Subcutaneous abdominal adipose tissue (tissue), 5 donors: Measurements from ENCODE around the gene MACROD2.

ENCODE experiments used
- H3K27ac ChIP-seq: one replicate; pipeline ENCODE4 v1.7.0; 2013; ENCODE audit warnings: low read depth, mild to moderate bottlenecking, inconsistent platforms, low read length, moderate library complexity
- H3K27me3 ChIP-seq, 5 donors: one replicate each; pipeline ENCODE4 v1.7.0; 2013; ENCODE audit warnings: low read length in 5 of 5, inconsistent platforms in 1 of 5; ENCODE audit not compliant: control insufficient read depth in 5 of 5, insufficient read depth in 4 of 5
- H3K36me3 ChIP-seq, 5 donors: one replicate each; pipeline ENCODE4 v1.7.0; 2013; ENCODE audit warnings: low read length in 5 of 5; ENCODE audit not compliant: control insufficient read depth in 5 of 5, insufficient read depth in 5 of 5
- H3K4me1 ChIP-seq, 5 donors: one replicate each; pipeline ENCODE4 v1.7.0; 2013; ENCODE audit warnings: low read length in 5 of 5, mild to moderate bottlenecking in 3 of 5, moderate library complexity in 1 of 5; ENCODE audit not compliant: control insufficient read depth in 5 of 5, insufficient read depth in 5 of 5
- H3K4me3 ChIP-seq, 5 donors: one replicate each; pipeline ENCODE4 v1.7.0; 2013; ENCODE audit warnings: low read length in 5 of 5, low read depth in 1 of 5
- H3K9ac ChIP-seq, 5 donors: one replicate each; pipeline ENCODE4 v1.7.0; 2013; ENCODE audit warnings: low read length in 5 of 5, mild to moderate bottlenecking in 4 of 5, moderate library complexity in 3 of 5
- H3K9me3 ChIP-seq, 5 donors: one replicate each; pipeline ENCODE4 v1.7.0; 2013; ENCODE audit warnings: low read length in 5 of 5; ENCODE audit not compliant: control insufficient read depth in 5 of 5
- donor health status: healthy.
- donor health status: healthy.
- donor health status: healthy.
- donor health status: healthy.
- donor health status: healthy.

The MACROD2 gene

GRCh38 chr20:15239542-15240206 is 1244.4 kb downstream of the MACROD2 start:
- Histone ChIP-seq H3K4me1 (no peaks in the 10 kb centered on the region), H3K4me3 (no peak overlapping the region), H3K27me3 (no peaks in the 10 kb centered on the region), H3K9ac (no peak overlapping the region), H3K27ac (no peak overlapping the region), H3K9me3 (peaks cover 0 to 2% (median 0%) of the 10 kb centered on the region in 5 donors), H3K36me3 (no peaks in the 10 kb centered on the region)

DNA sequence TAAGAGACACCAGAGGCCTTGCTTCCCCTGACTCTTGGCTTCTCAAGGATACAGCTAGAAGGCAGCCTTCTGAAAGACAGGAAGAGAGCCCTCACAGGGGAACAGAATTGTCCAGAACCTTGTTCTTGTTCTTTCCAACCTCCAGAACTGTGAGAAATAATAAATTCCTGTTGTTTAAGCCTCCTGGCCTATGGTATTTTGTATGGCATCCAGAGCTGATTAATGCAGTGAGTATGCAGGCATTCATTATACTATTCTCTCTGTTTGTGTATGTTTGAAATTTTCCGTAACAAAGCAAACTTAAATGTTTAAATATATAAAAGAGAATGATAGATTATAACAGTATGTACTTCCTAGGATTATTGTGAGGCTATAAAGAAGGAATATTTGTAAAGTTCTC is 1245.5 kb downstream of the MACROD2 start:
- H3K9me3 ChIP-seq = peaks cover 0 to 2% (median 0%) of the 10 kb centered on the region in 5 donors

DNA sequence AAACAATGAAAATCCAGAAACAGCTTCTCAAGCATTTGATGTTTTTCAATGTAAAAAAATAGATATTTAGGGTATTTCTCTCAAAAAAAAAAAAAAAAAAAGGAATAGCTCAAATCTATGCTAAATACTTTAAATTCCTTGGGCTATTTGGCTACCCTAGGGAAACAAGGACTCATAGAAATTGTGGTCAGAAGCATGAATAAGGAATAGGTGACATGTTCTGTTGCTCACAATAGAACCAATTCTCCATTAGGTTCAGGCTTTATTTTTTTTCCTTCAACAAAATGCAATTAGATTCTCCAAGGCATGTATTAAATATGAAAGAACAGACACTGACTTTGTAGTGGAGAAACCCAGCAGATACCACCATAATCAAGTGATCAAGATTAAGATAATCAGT is 1246.4 kb downstream of the MACROD2 start:
- Histone ChIP-seq H3K4me1 (no peaks in the 10 kb centered on the region), H3K27ac (no peak overlapping the region), H3K9me3 (peaks cover 0 to 2% (median 0%) of the 10 kb centered on the region in 5 donors), H3K27me3 (no peaks in the 10 kb centered on the region), H3K9ac (no peak overlapping the region), H3K36me3 (no peaks in the 10 kb centered on the region), H3K4me3 (no peak overlapping the region)

More for the DNA sequence above, 1245.5 kb downstream of the MACROD2 start:
- Histone ChIP-seq H3K4me3 (no peak overlapping the region), H3K4me1 (no peaks in the 10 kb centered on the region), H3K27ac (no peak overlapping the region), H3K36me3 (no peaks in the 10 kb centered on the region), H3K27me3 (no peaks in the 10 kb centered on the region), H3K9ac (no peak overlapping the region)

- Histone ChIP-seq H3K27me3 (no peaks in the 10 kb centered on the region), H3K36me3 (no peaks in the 10 kb centered on the region)
Observed at GRCh38 chr20:15242773-15243172, 1247.5 kb downstream of the MACROD2 start.

DNA sequence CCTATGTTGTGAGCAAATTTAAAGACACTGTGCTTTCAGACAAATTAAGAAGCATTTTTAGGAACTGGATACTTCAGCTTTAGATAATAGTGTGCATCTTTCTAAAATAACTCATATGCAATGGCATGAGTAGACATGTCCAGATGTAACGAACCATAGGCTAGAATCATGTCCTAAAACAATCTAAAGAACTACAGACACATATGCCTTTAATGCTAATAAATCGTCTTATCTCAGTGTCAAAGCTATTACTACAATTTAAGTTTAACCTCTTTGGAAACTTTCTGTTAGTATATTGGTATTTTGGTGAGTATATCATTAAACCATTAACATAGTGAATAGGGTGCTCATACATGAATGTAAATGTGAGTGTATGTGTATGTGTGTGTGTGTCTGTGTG is 1250.6 kb downstream of the MACROD2 start:
- no peaks in the 10 kb centered on the region for H3K27me3 ChIP-seq
- H3K27ac ChIP-seq = no peak overlapping the region
- no peaks in the 10 kb centered on the region for H3K4me1 ChIP-seq
- H3K36me3 ChIP-seq = no peaks in the 10 kb centered on the region
- peaks cover 0 to 2% (median 0%) of the 10 kb centered on the region in 5 donors for H3K9me3 ChIP-seq
- H3K4me3 ChIP-seq = no peak overlapping the region
- H3K9ac ChIP-seq = no peak overlapping the region

More at GRCh38 chr20:15242773-15243172, 1247.5 kb downstream of the MACROD2 start:
- H3K4me1 ChIP-seq = no peaks in the 10 kb centered on the region
- H3K27ac ChIP-seq = no peak overlapping the region
- H3K4me3 ChIP-seq = no peak overlapping the region
- no peak overlapping the region for H3K9ac ChIP-seq
- H3K9me3 ChIP-seq = peaks cover 0 to 2% (median 0%) of the 10 kb centered on the region in 5 donors

DNA sequence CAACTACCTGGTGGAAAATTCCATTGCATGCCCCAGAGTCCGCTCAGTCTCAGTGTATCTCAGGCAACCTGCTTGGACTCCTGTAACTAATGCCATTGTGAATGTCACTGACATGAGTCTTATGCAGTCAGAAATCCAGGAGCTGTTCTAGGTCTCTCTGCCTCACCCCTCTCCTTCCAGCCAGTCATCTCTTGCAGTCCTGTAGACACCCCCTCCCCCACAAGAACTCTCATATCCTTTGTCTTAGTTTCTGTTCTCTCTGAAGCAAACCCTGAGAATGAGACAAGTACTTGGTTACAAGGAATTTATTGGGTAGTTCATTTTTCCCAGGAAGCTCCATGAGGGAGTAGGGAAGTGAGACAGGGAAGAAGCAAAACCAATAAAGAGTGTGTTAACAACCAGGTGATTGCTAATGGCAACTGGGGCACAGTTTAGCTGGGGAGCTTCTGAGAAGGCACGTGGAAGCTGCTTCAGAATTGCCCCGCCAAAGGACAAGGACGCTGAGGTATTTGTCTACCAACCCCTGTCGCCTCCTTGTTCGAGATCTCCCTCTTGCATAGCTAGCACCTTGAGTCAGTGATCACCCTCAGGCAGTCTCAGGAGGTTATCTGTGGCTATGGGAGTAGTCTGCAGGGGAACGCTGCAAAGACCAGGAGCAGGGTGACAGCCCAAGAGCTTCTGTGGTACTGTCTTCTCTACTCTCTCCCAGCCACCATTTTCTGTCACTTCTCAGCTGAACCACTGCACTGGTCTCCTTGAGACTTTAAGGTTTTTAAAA is 1253.5 kb downstream of the MACROD2 start:
- Histone ChIP-seq H3K36me3 (no peaks in the 10 kb centered on the region), H3K27ac (no peak overlapping the region)

GRCh38 chr20:15251171-15251570 is 1255.9 kb downstream of the MACROD2 start:
- no peak overlapping the region for H3K9ac ChIP-seq
- H3K27ac ChIP-seq = no peak overlapping the region
- no peaks in the 10 kb centered on the region for H3K27me3 ChIP-seq
- no peak overlapping the region for H3K4me3 ChIP-seq
- no peaks in the 10 kb centered on the region for H3K9me3 ChIP-seq
- no peaks in the 10 kb centered on the region for H3K36me3 ChIP-seq
- H3K4me1 ChIP-seq = no peaks in the 10 kb centered on the region

More for the DNA sequence above, 1253.5 kb downstream of the MACROD2 start:
- Histone ChIP-seq H3K27me3 (no peaks in the 10 kb centered on the region), H3K9ac (no peak overlapping the region), H3K4me3 (no peak overlapping the region), H3K4me1 (no peaks in the 10 kb centered on the region), H3K9me3 (peaks cover 0 to 2% (median 0%) of the 10 kb centered on the region in 5 donors)

DNA sequence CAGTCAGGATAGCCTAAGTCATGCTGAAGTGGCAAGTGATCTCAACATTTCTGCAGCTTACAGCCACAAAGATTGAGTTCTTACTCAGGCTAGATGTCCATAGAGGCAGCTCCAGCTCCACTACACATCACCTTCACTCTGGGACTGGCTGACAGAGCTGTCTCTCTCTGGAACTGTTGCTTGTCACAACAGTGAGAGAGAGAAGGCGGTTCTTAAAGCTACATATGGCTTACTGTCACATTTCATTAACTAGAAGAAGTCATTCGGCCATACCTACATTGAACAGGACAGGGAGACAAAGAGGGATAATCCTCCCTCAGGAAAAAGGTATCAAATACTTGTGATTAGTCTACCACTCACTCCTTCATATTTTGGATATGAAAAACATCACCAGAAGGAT is 1257.0 kb downstream of the MACROD2 start:
- H3K9ac ChIP-seq = no peak overlapping the region
- no peaks in the 10 kb centered on the region for H3K4me1 ChIP-seq
- H3K27me3 ChIP-seq = no peaks in the 10 kb centered on the region
- no peak overlapping the region for H3K4me3 ChIP-seq
- H3K36me3 ChIP-seq = no peaks in the 10 kb centered on the region
- no peaks in the 10 kb centered on the region for H3K9me3 ChIP-seq
- no peak overlapping the region for H3K27ac ChIP-seq

DNA sequence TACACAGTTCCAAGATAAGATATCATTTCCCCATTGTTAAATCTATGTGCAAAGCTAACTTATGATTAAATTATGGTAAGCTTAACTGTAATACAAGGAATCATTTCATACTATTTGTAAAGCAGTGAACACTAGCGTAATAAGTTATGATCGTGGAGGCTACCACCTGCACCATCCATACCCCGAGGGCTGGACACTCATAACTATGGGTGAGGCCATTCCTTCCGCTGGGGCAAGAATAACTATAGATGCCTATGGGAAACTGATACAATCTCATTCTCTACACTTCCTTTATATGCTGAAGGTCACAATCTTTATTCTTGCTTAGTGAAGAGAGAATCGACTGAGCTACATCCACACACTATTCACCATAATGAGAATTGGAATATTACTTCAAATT is 1258.1 kb downstream of the MACROD2 start:
- Histone ChIP-seq H3K4me1 (no peaks in the 10 kb centered on the region), H3K27ac (no peak overlapping the region), H3K27me3 (no peaks in the 10 kb centered on the region), H3K9ac (no peak overlapping the region), H3K36me3 (no peaks in the 10 kb centered on the region), H3K9me3 (no peaks in the 10 kb centered on the region), H3K4me3 (no peak overlapping the region)
